Mesendoderm (in vitro differentiated cells): ENCODE measurements around the gene BPIFA3.
A peak's percentile ranks its signal among the peaks of the same experiment; 100 is the strongest.

Experiments
- DNase-seq: peaks from one replicate; pipeline ENCODE4 v3.0.0; 2013
- H2AK5ac ChIP-seq: 2 replicates; pipeline ENCODE4 v1.6.1; 2013; ENCODE audit warnings: low read length, inconsistent platforms
- H2BK120ac ChIP-seq: 2 replicates; pipeline ENCODE4 v1.6.1; 2013; ENCODE audit warnings: low read depth, mild to moderate bottlenecking, low read length, moderate library complexity, mixed read lengths
- H2BK15ac ChIP-seq: replicated peaks from 2 replicates; pipeline ENCODE4 v1.6.1; 2013; ENCODE audit warnings: low read depth, mild to moderate bottlenecking, moderate library complexity
- H2BK5ac ChIP-seq: 2 replicates; pipeline ENCODE4 v1.6.1; 2013; ENCODE audit warnings: low read length, inconsistent platforms
- H3K18ac ChIP-seq: 2 replicates; pipeline ENCODE4 v1.6.1; 2013; ENCODE audit warnings: mild to moderate bottlenecking, low read length, mixed read lengths
- H3K23ac ChIP-seq: one replicate; pipeline ENCODE4 v1.6.1; 2013; ENCODE audit warnings: low read length
- H3K27ac ChIP-seq: 2 replicates; pipeline ENCODE4 v1.5.1; 2013; ENCODE audit warnings: low read depth, mild to moderate bottlenecking, inconsistent platforms, low read length, moderate library complexity
- H3K27me3 ChIP-seq: 2 replicates; pipeline ENCODE4 v1.6.1; 2013; ENCODE audit warnings: low read length, control low read depth, mild to moderate bottlenecking, inconsistent platforms; ENCODE audit not compliant: insufficient read depth, poor library complexity
- H3K36me3 ChIP-seq: 2 replicates; pipeline ENCODE4 v1.6.1; 2013; ENCODE audit warnings: low read length, inconsistent platforms; ENCODE audit not compliant: control insufficient read depth, insufficient read depth
- H3K4ac ChIP-seq: one replicate; pipeline ENCODE4 v1.6.1; 2013; ENCODE audit warnings: low read depth, mild to moderate bottlenecking, low read length, moderate library complexity
- H3K4me1 ChIP-seq: 2 replicates; pipeline ENCODE4 v1.6.1; 2013; ENCODE audit warnings: low read depth, low read length, inconsistent platforms; ENCODE audit not compliant: control insufficient read depth
- H3K4me2 ChIP-seq: 2 replicates; pipeline ENCODE4 v1.6.1; 2013; ENCODE audit warnings: low read length
- H3K4me3 ChIP-seq: 2 replicates; pipeline ENCODE4 v1.5.1; 2013; ENCODE audit warnings: mild to moderate bottlenecking, low read length
- H3K56ac ChIP-seq: one replicate; pipeline ENCODE4 v1.6.1; 2013; ENCODE audit warnings: low read length
- H3K79me1 ChIP-seq: 2 replicates; pipeline ENCODE4 v1.6.1; 2013; ENCODE audit warnings: low read length, inconsistent platforms
- H3K79me2 ChIP-seq: 2 replicates; pipeline ENCODE4 v1.6.1; 2013; ENCODE audit warnings: mild to moderate bottlenecking, low read length; ENCODE audit not compliant: control insufficient read depth, insufficient read depth
- H3K9ac ChIP-seq: 2 replicates; pipeline ENCODE4 v1.6.1; 2013; ENCODE audit warnings: low read length, inconsistent platforms
- H4K5ac ChIP-seq: one replicate; pipeline ENCODE4 v1.6.1; 2013; ENCODE audit warnings: low read length
- H4K8ac ChIP-seq: one replicate; pipeline ENCODE4 v1.6.1; 2013; ENCODE audit warnings: low read depth, mild to moderate bottlenecking, control low read depth, low read length, moderate library complexity
- WGBS: extraction: QIAGEN DNeasy Blood & Tissue Kit; methylation state at CpG from one replicate; pipeline ENCODE4 v1.1.7; 2013; ENCODE audit warnings: low lambda C conversion rate, missing lambda C conversion rate; ENCODE audit not compliant: insufficient coverage; ENCODE audit errors: extremely low coverage; 5-methylcytosine and 5-hydroxymethylcytosine counted together

The BPIFA3 gene

DNA sequence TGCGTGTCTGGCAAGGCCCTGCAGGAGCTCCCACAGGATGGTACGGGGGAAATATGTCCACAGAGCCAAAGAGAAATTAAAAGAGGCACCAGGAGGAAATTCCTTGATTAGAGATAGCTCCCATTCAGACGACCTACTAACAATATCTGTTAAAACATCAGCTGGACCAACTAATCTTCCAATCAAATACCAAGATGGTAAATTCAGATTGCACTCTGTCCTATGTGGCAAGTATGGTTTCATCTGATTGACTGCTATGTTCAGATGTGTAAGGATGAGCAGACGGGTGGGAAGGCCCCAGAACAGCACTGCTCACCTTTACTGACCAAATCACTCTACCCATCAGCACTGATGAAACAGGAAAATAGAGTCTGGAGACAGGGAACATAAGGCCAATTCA lies 29.7 kb upstream of the BPIFA3 start:
- Histone ChIP-seq H4K5ac (no peak overlapping the region), H3K56ac (no peak overlapping the region), H3K4me2 (no peak overlapping the region), H2BK120ac (no peak overlapping the region), H2BK5ac (no peak overlapping the region), H3K9ac (no peak overlapping the region), H2AK5ac (no peak overlapping the region), H3K27me3 (no peaks in the 10 kb centered on the region), H3K79me1 (no peaks in the 10 kb centered on the region), H4K8ac (no peak overlapping the region), H3K4ac (no peak overlapping the region), H3K23ac (no peak overlapping the region), H3K4me1 (no peaks in the 10 kb centered on the region), H3K27ac (no peak overlapping the region), H3K79me2 (no peaks in the 10 kb centered on the region), H3K36me3 (no peaks in the 10 kb centered on the region), H2BK15ac (no peak overlapping the region), H3K4me3 (no peak overlapping the region), H3K18ac (no peak overlapping the region)
- WGBS, result no CpG with 5 or more reads among the region's 4 CpGs
- DNase-seq, result no peak

- Histone ChIP-seq H4K5ac (no peak overlapping the region), H3K18ac (no peak overlapping the region), H3K27ac (no peak overlapping the region), H3K79me2 (no peaks in the 10 kb centered on the region), H3K4me2 (no peak overlapping the region), H3K27me3 (no peaks in the 10 kb centered on the region), H2AK5ac (no peak overlapping the region), H4K8ac (no peak overlapping the region), H3K4me1 (no peaks in the 10 kb centered on the region), H3K36me3 (no peaks in the 10 kb centered on the region), H3K4ac (no peak overlapping the region), H2BK120ac (no peak overlapping the region), H3K79me1 (no peaks in the 10 kb centered on the region), H3K56ac (no peak overlapping the region), H3K4me3 (no peak overlapping the region), H3K23ac (no peak overlapping the region), H2BK15ac (no peak overlapping the region), H3K9ac (no peak overlapping the region), H2BK5ac (no peak overlapping the region)
- WGBS, result no CpG with 5 or more reads among the region's 9 CpGs
- DNase-seq, result peak; percentile 40
Measured at GRCh38 chr20:33188421-33188820, 28.7 kb upstream of the BPIFA3 start.

- Histone ChIP-seq H4K8ac (no peak overlapping the region), H2BK15ac (no peak overlapping the region), H3K36me3 (no peaks in the 10 kb centered on the region), H3K23ac (no peak overlapping the region), H3K27me3 (no peaks in the 10 kb centered on the region), H3K27ac (no peak overlapping the region), H3K4me1 (no peaks in the 10 kb centered on the region), H3K56ac (no peak overlapping the region), H3K79me2 (no peaks in the 10 kb centered on the region), H4K5ac (no peak overlapping the region), H2AK5ac (no peak overlapping the region), H3K4me2 (no peak overlapping the region), H3K79me1 (no peaks in the 10 kb centered on the region), H3K18ac (no peak overlapping the region), H2BK5ac (no peak overlapping the region), H3K4me3 (no peak overlapping the region), H3K4ac (no peak overlapping the region), H3K9ac (no peak overlapping the region), H2BK120ac (no peak overlapping the region)
- DNase-seq, result no peak
- WGBS, result no CpG with 5 or more reads among the region's 3 CpGs
Measured at GRCh38 chr20:33191484-33191883, 25.7 kb upstream of the BPIFA3 start.

GRCh38 chr20:33191955-33192354 lies 25.2 kb upstream of the BPIFA3 start:
- Histone ChIP-seq H3K4me1 (no peaks in the 10 kb centered on the region), H3K4ac (no peak overlapping the region), H4K8ac (no peak overlapping the region), H3K56ac (no peak overlapping the region), H3K4me2 (no peak overlapping the region), H2BK120ac (no peak overlapping the region), H2AK5ac (no peak overlapping the region), H3K18ac (no peak overlapping the region), H3K27me3 (no peaks in the 10 kb centered on the region), H4K5ac (no peak overlapping the region), H3K27ac (no peak overlapping the region), H3K79me1 (no peaks in the 10 kb centered on the region), H3K79me2 (no peaks in the 10 kb centered on the region), H3K23ac (no peak overlapping the region), H3K9ac (no peak overlapping the region), H2BK5ac (no peak overlapping the region), H3K36me3 (no peaks in the 10 kb centered on the region), H2BK15ac (no peak overlapping the region), H3K4me3 (no peak overlapping the region)
- no CpG with 5 or more reads among the region's 1 CpG for WGBS
- DNase-seq, result no peak

GRCh38 chr20:33192912-33193501 lies 24.1 kb upstream of the BPIFA3 start:
- H3K18ac ChIP-seq, result no peak overlapping the region
- no peak for DNase-seq
- H3K23ac ChIP-seq, result no peak overlapping the region
- no peaks in the 10 kb centered on the region for H3K36me3 ChIP-seq
- no peak overlapping the region for H2AK5ac ChIP-seq
- no peak overlapping the region for H3K56ac ChIP-seq
- no peaks in the 10 kb centered on the region for H3K79me2 ChIP-seq
- H3K4me3 ChIP-seq, result no peak overlapping the region
- no peak overlapping the region for H3K9ac ChIP-seq
- no peak overlapping the region for H2BK15ac ChIP-seq
- H3K4me1 ChIP-seq, result no peaks in the 10 kb centered on the region
- no peaks in the 10 kb centered on the region for H3K79me1 ChIP-seq
- no peaks in the 10 kb centered on the region for H3K27me3 ChIP-seq
- H2BK5ac ChIP-seq, result no peak overlapping the region
- no peak overlapping the region for H2BK120ac ChIP-seq
- H4K5ac ChIP-seq, result no peak overlapping the region
- H3K27ac ChIP-seq, result no peak overlapping the region
- no peak overlapping the region for H3K4me2 ChIP-seq
- no peak overlapping the region for H4K8ac ChIP-seq
- no CpG with 5 or more reads among the region's 8 CpGs for WGBS
- H3K4ac ChIP-seq, result no peak overlapping the region

GRCh38 chr20:33199026-33199425 lies 18.1 kb upstream of the BPIFA3 start:
- no peaks in the 10 kb centered on the region for H3K79me2 ChIP-seq

More at GRCh38 chr20:33199026-33199425, 18.1 kb upstream of the BPIFA3 start:
- H3K18ac ChIP-seq, result no peak overlapping the region
- H4K8ac ChIP-seq, result no peak overlapping the region
- no peak overlapping the region for H2BK15ac ChIP-seq
- no peak overlapping the region for H2BK5ac ChIP-seq
- H3K36me3 ChIP-seq, result no peaks in the 10 kb centered on the region
- H3K4me3 ChIP-seq, result no peak overlapping the region
- H2BK120ac ChIP-seq, result no peak overlapping the region
- DNase-seq, result no peak
- H3K4me1 ChIP-seq, result no peaks in the 10 kb centered on the region
- no CpG with 5 or more reads among the region's 3 CpGs for WGBS
- H3K56ac ChIP-seq, result no peak overlapping the region
- H3K27ac ChIP-seq, result no peak overlapping the region
- H3K23ac ChIP-seq, result no peak overlapping the region
- H3K79me1 ChIP-seq, result no peaks in the 10 kb centered on the region
- H3K4me2 ChIP-seq, result no peak overlapping the region
- no peak overlapping the region for H4K5ac ChIP-seq
- no peak overlapping the region for H3K9ac ChIP-seq
- H3K27me3 ChIP-seq, result no peaks in the 10 kb centered on the region
- H3K4ac ChIP-seq, result no peak overlapping the region
- H2AK5ac ChIP-seq, result no peak overlapping the region
